K562 (cell line): ENCODE results near the gene GPRIN2. TPM values are rescaled to one million over a fixed set of nuclear protein-coding genes. Genes with fewer than 3 reads are reported as not detected.

Experiments used
- BACH1 ChIP-seq: fragments of 200-800 bp; sonication (Bioruptor generic); IDR thresholded peaks from 2 replicates; pipeline ENCODE4 v1.6.1; 2016; ENCODE audit warnings: missing genetic modification characterization, missing compliant biosample characterization
- BRD4 ChIP-seq: fragments of 200-600 bp; sonication (generic); IDR thresholded peaks from 2 replicates; pipeline ENCODE4 v1.6.1; 2017; ENCODE audit warnings: inconsistent platforms
- C11orf30 ChIP-seq: fragments of 450-650 bp; IDR thresholded peaks from 2 replicates; pipeline ENCODE4 v1.6.1; 2016; ENCODE audit warnings: low read depth, mild to moderate bottlenecking
- EWSR1 ChIP-seq: fragments of 450-650 bp; IDR thresholded peaks from 2 replicates; pipeline ENCODE4 v1.6.1; 2018; ENCODE audit warnings: borderline replicate concordance, mild to moderate bottlenecking, low read depth, moderate library complexity; ENCODE audit not compliant: partially characterized antibody
- HDAC1 ChIP-seq, 2 experiments: fragments of 450-650 bp; IDR thresholded peaks; 2 replicates each; pipeline ENCODE4 v1.6.1; 2016 to 2017; ENCODE audit warnings: inconsistent platforms in 1 of 2, mild to moderate bottlenecking in 1 of 2, moderate library complexity in 1 of 2
- KAT2B ChIP-seq: IDR thresholded peaks from one replicate; pipeline ENCODE4 v1.6.1; 2012; ENCODE audit warnings: low read depth, mild to moderate bottlenecking, control low read depth, inconsistent platforms, low read length, moderate library complexity
- KHSRP ChIP-seq: fragments of 450-650 bp; IDR thresholded peaks from 2 replicates; pipeline ENCODE4 v1.6.1; 2017
- L3MBTL2 ChIP-seq: fragments of 450-650 bp; IDR thresholded peaks from 2 replicates; pipeline ENCODE4 v1.6.1; 2016; ENCODE audit warnings: mild to moderate bottlenecking, moderate library complexity
- MAFK ChIP-seq: IDR thresholded peaks from 2 replicates; pipeline ENCODE4 v1.6.1; 2011; ENCODE audit warnings: low read length, improper control_type of control experiment
- NCOR1 ChIP-seq: fragments of 450-650 bp; IDR thresholded peaks from 2 replicates; pipeline ENCODE4 v1.6.1; 2016; ENCODE audit warnings: mild to moderate bottlenecking, moderate library complexity
- NFATC3 ChIP-seq: fragments of 450-650 bp; IDR thresholded peaks from 2 replicates; pipeline ENCODE4 v1.6.1; 2017; ENCODE audit warnings: mild to moderate bottlenecking
- NR2C2 ChIP-seq, 2 experiments: fragments of 200-800 bp in 1 of 2; sonication (Bioruptor generic) in 1 of 2; sonication (generic) in 1 of 2; formaldehyde crosslinking in 1 of 2; IDR thresholded peaks; 2 replicates each; pipeline versions ENCODE4 v1.6.1 to v1.8.0; 2016 to 2022; ENCODE audit warnings: mild to moderate bottlenecking in 1 of 2, missing compliant biosample characterization in 1 of 2, missing genetic modification characterization in 1 of 2, missing genetic modification reagents in 1 of 2
- PHF21A ChIP-seq: fragments of 450-650 bp; IDR thresholded peaks from 2 replicates; pipeline ENCODE4 v1.6.1; 2017; ENCODE audit warnings: low read depth, borderline replicate concordance
- RUNX1 ChIP-seq: sonication (generic); IDR thresholded peaks from 2 replicates; pipeline ENCODE4 v1.6.1; 2016; ENCODE audit warnings: antibody characterized with exemption, low read depth
- SMARCE1 ChIP-seq: fragments of 450-650 bp; IDR thresholded peaks from 2 replicates; pipeline ENCODE4 v1.7.1; 2016; ENCODE audit warnings: mild to moderate bottlenecking
- TOE1 ChIP-seq, 2 experiments: fragments of 450-650 bp in 1 of 2; sonication (generic) in 1 of 2; formaldehyde crosslinking in 1 of 2; IDR thresholded peaks; 2 replicates each; pipeline versions ENCODE4 v1.7.1 to v1.8.0; 2016 to 2022; ENCODE audit warnings: borderline replicate concordance in 2 of 2, mild to moderate bottlenecking in 2 of 2, antibody characterized with exemption in 1 of 2, inconsistent platforms in 1 of 2, low read depth in 1 of 2, missing genetic modification reagents in 1 of 2, moderate library complexity in 1 of 2
- ZC3H8 ChIP-seq: fragments of 450-650 bp; IDR thresholded peaks from 2 replicates; pipeline ENCODE4 v1.6.1; 2017
- ZKSCAN3 ChIP-seq: fragments of 250-450 bp; sonication (Bioruptor Pico); IDR thresholded peaks from 2 replicates; pipeline ENCODE4 v1.4.0; 2020
- ZNF707 ChIP-seq: fragments of 250-450 bp; sonication (Bioruptor Pico); conservative IDR thresholded peaks from 2 replicates; pipeline ENCODE4 v1.8.0; 2022; ENCODE audit warnings: inconsistent platforms, mild to moderate bottlenecking, moderate library complexity
- polyA plus RNA-seq, 8 experiments: library from polyadenylated mRNA; depleted of rRNA in 4 of 8; stranded (reverse) in 5 of 8; unstranded in 3 of 8; fragments of >200 nt; fragmentation: Nextera tagmentation in 2 of 8; fragmentation: Illumina TruSeq in 1 of 8; extraction: Ambion mirVana in 2 of 8; extraction: Trizol in 1 of 8; gene quantifications; 2 replicates each; pipeline versions ENCODE4 v1.2.1 to v1.2.3, GENCODE V29; 2011 to 2014; ENCODE audit warnings: inconsistent platforms in 1 of 8, missing spikeins in 1 of 8
- total RNA-seq, 7 experiments: library from RNA; depleted of rRNA in 6 of 7; stranded (reverse); fragments of >200 nt in 6 of 7; fragmentation: Illumina TruSeq in 2 of 7; extraction: Trizol in 2 of 7; gene quantifications; 2 replicates each; pipeline versions ENCODE4 v1.2.1 to v1.2.3, GENCODE V29; 2011 to 2021; ENCODE audit warnings: low replicate concordance in 1 of 7
- TF ChIP-seq, protein P1 (sequence below), 2 experiments: fragments of 450-650 bp in 1 of 2; IDR thresholded peaks; 2 replicates each; pipeline ENCODE4 v1.6.1; 2011 to 2017; ENCODE audit warnings: low read depth in 2 of 2, antibody characterized with exemption in 1 of 2, borderline replicate concordance in 1 of 2, low read length in 1 of 2, mild to moderate bottlenecking in 1 of 2, mixed read lengths in 1 of 2; ENCODE audit not compliant: control insufficient read depth in 1 of 2
- TF ChIP-seq, protein P2 (sequence below): sonication (generic); formaldehyde crosslinking; IDR thresholded peaks from 2 replicates; pipeline ENCODE4 v1.8.1; 2023; ENCODE audit warnings: mild to moderate bottlenecking, missing genetic modification reagents
- TF ChIP-seq, protein P3 (sequence below), 2 experiments: fragments of 200-800 bp in 1 of 2; sonication (Bioruptor generic) in 1 of 2; sonication (generic) in 1 of 2; formaldehyde crosslinking in 1 of 2; IDR thresholded peaks in 1 of 2; conservative IDR thresholded peaks in 1 of 2; 2 replicates each; pipeline versions ENCODE4 v1.5.0 to v1.6.1; 2016 to 2020; ENCODE audit warnings: missing compliant biosample characterization in 1 of 2, missing genetic modification characterization in 1 of 2, missing genetic modification reagents in 1 of 2

The GPRIN2 gene
- total and polyA plus RNA-seq, 9 of the 15 experiments (the other 6 are each of a cell fraction or from before 2014, with no cell fraction given): not detected

DNA sequence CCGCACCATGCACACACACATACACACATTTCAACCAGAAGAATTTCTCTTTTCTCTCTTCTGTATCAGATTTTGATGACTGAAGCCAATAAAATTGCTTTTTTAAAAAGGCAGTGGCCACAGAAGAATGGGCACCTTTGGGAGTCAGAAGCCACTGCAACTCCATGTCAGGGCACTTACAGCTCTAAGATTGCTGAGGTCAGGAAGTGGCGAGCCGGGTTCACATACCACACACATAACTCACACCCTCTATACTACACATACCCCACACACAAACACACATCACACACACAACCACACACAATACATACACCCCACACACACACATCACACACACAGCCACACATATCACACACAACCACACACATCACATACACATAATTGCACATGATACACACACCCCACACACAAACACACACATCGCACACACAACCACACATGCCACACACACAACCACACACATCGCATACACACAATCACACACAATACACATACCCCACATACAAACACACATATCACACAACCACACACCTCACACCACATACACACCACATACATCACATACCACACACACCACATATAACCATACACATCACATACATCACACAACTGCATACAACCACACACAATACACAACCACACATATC, 31.2 kb downstream of the GPRIN2 start (continued):
- TF ChIP-seq, protein P1, sequence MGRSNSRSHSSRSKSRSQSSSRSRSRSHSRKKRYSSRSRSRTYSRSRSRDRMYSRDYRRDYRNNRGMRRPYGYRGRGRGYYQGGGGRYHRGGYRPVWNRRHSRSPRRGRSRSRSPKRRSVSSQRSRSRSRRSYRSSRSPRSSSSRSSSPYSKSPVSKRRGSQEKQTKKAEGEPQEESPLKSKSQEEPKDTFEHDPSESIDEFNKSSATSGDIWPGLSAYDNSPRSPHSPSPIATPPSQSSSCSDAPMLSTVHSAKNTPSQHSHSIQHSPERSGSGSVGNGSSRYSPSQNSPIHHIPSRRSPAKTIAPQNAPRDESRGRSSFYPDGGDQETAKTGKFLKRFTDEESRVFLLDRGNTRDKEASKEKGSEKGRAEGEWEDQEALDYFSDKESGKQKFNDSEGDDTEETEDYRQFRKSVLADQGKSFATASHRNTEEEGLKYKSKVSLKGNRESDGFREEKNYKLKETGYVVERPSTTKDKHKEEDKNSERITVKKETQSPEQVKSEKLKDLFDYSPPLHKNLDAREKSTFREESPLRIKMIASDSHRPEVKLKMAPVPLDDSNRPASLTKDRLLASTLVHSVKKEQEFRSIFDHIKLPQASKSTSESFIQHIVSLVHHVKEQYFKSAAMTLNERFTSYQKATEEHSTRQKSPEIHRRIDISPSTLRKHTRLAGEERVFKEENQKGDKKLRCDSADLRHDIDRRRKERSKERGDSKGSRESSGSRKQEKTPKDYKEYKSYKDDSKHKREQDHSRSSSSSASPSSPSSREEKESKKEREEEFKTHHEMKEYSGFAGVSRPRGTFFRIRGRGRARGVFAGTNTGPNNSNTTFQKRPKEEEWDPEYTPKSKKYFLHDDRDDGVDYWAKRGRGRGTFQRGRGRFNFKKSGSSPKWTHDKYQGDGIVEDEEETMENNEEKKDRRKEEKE (IDR thresholded peaks at IDR 0.05; ENCODE audit: borderline replicate concordance in 1 of 2, control insufficient read depth in 1 of 2, low read depth in 2 of 2, low read length in 1 of 2): peak in 1 of 2 experiments; percentile 84; a peak in 2 of 4 replicates
- TF ChIP-seq, protein P2, sequence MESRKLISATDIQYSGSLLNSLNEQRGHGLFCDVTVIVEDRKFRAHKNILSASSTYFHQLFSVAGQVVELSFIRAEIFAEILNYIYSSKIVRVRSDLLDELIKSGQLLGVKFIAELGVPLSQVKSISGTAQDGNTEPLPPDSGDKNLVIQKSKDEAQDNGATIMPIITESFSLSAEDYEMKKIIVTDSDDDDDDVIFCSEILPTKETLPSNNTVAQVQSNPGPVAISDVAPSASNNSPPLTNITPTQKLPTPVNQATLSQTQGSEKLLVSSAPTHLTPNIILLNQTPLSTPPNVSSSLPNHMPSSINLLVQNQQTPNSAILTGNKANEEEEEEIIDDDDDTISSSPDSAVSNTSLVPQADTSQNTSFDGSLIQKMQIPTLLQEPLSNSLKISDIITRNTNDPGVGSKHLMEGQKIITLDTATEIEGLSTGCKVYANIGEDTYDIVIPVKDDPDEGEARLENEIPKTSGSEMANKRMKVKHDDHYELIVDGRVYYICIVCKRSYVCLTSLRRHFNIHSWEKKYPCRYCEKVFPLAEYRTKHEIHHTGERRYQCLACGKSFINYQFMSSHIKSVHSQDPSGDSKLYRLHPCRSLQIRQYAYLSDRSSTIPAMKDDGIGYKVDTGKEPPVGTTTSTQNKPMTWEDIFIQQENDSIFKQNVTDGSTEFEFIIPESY (CRISPR knock-in tag): no peak
- TF ChIP-seq, protein P3, sequence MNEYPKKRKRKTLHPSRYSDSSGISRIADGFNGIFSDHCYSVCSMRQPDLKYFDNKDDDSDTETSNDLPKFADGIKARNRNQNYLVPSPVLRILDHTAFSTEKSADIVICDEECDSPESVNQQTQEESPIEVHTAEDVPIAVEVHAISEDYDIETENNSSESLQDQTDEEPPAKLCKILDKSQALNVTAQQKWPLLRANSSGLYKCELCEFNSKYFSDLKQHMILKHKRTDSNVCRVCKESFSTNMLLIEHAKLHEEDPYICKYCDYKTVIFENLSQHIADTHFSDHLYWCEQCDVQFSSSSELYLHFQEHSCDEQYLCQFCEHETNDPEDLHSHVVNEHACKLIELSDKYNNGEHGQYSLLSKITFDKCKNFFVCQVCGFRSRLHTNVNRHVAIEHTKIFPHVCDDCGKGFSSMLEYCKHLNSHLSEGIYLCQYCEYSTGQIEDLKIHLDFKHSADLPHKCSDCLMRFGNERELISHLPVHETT (CRISPR knock-in tag; conservative IDR thresholded peaks at IDR 0.05 in 1 of 2, IDR thresholded peaks at IDR 0.05 in 1 of 2): no peak
- TF ChIP-seq L3MBTL2 (no peak), RUNX1 (no peak), NFATC3 (no peak), TOE1 (IDR thresholded peaks at IDR 0.05; ENCODE audit: borderline replicate concordance) (0 out of 2 replicates have a peak, but pooled peaks have one; percentile 35), TOE1 (CRISPR knock-in tag; IDR thresholded peaks at IDR 0.05; ENCODE audit: borderline replicate concordance, low read depth) (no peak), NR2C2 (CRISPR knock-in tag; IDR thresholded peaks at IDR 0.05) (no peak), NR2C2 (tag; IDR thresholded peaks at IDR 0.05) (no peak), ZNF707 (no peak), BRD4 (no peak), PHF21A (peak; percentile 38; the same call in 1 of the 2 replicates), SMARCE1 (no peak), BACH1 (no peak), HDAC1 (IDR thresholded peaks at IDR 0.05) (no peak; a peak in 2 of 4 replicates), ZKSCAN3 (CRISPR knock-in tag) (no peak), C11orf30 (0 out of 2 replicates have a peak, but pooled peaks have one; percentile 17), NCOR1 (no peak), ZC3H8 (no peak), KHSRP (no peak), EWSR1 (no peak), MAFK (no peak), KAT2B (no peak)
